Tibial artery (tissue), 4 donors: Measurements from ENCODE around the gene SRI.

ENCODE experiments used
- DNase-seq, 2 donors: peaks; one replicate each; pipeline ENCODE4 v3.0.0-alpha.2; 2019
- H3K27ac ChIP-seq, 2 donors: fragments of 200-600 bp; sonication (generic) in 1 of 2; 1 replicate in 1 of 2; 2 replicates in 1 of 2; pipeline ENCODE4 v1.5.1; 2018 to 2019; ENCODE audit warnings: mild to moderate bottlenecking in 1 of 2
- H3K27me3 ChIP-seq, 2 donors: fragments of 200-600 bp; sonication (generic) in 1 of 2; one replicate each; pipeline versions ENCODE4 v1.5.1 to v1.6.0; 2016 to 2019
- H3K36me3 ChIP-seq, 3 donors: fragments of 200-600 bp; sonication (generic) in 2 of 3; one replicate each; pipeline ENCODE4 v1.5.1; 2016 to 2019; ENCODE audit warnings: mild to moderate bottlenecking in 2 of 3
- H3K4me1 ChIP-seq, 4 donors: fragments of 200-600 bp; sonication (generic) in 2 of 4; 1 replicate in 3 of 4; 2 replicates in 1 of 4; pipeline ENCODE4 v1.5.1; 2016 to 2019
- H3K4me3 ChIP-seq, 2 donors: fragments of 200-600 bp; sonication (generic) in 1 of 2; 1 replicate in 1 of 2; 2 replicates in 1 of 2; pipeline ENCODE4 v1.5.1; 2018 to 2019; ENCODE audit warnings: mild to moderate bottlenecking in 2 of 2
- H3K9me3 ChIP-seq, 3 donors: fragments of 200-600 bp; sonication (generic) in 1 of 3; one replicate each; pipeline ENCODE4 v1.5.1; 2016 to 2019
- intact Hi-C: fragments of 100-400 bp; cut with DNase I; formaldehyde crosslinking; loops from one replicate; pipeline ENCODE4 v1.15.0; 2023; ENCODE audit warnings: low total_unique reads
- TF ChIP-seq, protein P1 (sequence below), 2 experiments: fragments of 200-600 bp in 1 of 2; fragments of 450-650 bp in 1 of 2; IDR thresholded peaks; one replicate each; pipeline ENCODE4 v1.5.1; 2017 to 2019; ENCODE audit warnings: antibody characterized with exemption in 2 of 2, mild to moderate bottlenecking in 1 of 2, moderate library complexity in 1 of 2

Gene SRI

GRCh38 chr7:88214456-88214855, 5.4 kb downstream of the SRI start:
- peaks cover 8 to 68% (median 53%) of the 10 kb centered on the region in 3 donors for H3K36me3 ChIP-seq
- TF ChIP-seq, protein P1, sequence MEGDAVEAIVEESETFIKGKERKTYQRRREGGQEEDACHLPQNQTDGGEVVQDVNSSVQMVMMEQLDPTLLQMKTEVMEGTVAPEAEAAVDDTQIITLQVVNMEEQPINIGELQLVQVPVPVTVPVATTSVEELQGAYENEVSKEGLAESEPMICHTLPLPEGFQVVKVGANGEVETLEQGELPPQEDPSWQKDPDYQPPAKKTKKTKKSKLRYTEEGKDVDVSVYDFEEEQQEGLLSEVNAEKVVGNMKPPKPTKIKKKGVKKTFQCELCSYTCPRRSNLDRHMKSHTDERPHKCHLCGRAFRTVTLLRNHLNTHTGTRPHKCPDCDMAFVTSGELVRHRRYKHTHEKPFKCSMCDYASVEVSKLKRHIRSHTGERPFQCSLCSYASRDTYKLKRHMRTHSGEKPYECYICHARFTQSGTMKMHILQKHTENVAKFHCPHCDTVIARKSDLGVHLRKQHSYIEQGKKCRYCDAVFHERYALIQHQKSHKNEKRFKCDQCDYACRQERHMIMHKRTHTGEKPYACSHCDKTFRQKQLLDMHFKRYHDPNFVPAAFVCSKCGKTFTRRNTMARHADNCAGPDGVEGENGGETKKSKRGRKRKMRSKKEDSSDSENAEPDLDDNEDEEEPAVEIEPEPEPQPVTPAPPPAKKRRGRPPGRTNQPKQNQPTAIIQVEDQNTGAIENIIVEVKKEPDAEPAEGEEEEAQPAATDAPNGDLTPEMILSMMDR (IDR thresholded peaks at IDR 0.05) = no peak
- intact Hi-C loops = no loop called here
- DNase-seq = no peak
- no peaks in the 10 kb centered on the region for H3K9me3 ChIP-seq
- H3K27ac ChIP-seq = no peak overlapping the region
- no peaks in the 10 kb centered on the region for H3K27me3 ChIP-seq
- H3K4me3 ChIP-seq = no peak overlapping the region
- peaks cover 0 to 12% (median 0%) of the 10 kb centered on the region in 4 donors for H3K4me1 ChIP-seq

DNA sequence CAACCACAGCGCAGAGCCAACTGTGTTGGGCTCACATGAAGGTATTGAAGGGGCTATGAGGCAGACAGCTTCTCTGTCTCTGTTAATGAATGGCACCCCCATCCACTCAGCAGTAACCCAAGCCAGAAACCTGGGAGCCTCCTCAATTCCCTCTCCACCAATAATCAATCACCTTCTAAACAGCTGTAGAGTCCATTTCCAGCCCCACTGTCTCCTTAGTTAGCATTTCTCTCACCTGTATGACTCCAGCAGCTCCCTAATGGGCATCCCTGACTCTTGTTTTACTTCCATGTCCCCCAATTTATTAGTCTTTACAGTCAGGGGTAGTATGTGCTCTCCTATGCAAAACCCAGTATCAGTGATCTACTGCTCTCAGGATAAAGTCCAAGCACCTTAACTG, 6.9 kb downstream of the SRI start:
- H3K36me3 ChIP-seq = peaks cover 23 to 82% (median 69%) of the 10 kb centered on the region in 3 donors
- H3K4me3 ChIP-seq = no peak overlapping the region
- no peaks in the 10 kb centered on the region for H3K27me3 ChIP-seq
- no peak for DNase-seq
- intact Hi-C loops = no loop called here
- H3K9me3 ChIP-seq = no peaks in the 10 kb centered on the region
- H3K4me1 ChIP-seq = peaks cover 0 to 5% (median 0%) of the 10 kb centered on the region in 4 donors
- no peak overlapping the region for H3K27ac ChIP-seq
- TF ChIP-seq, protein P1 (IDR thresholded peaks at IDR 0.05) = no peak

- no peaks in the 10 kb centered on the region for H3K9me3 ChIP-seq
- H3K27ac ChIP-seq = no peak overlapping the region
- H3K27me3 ChIP-seq = no peaks in the 10 kb centered on the region
- no peak overlapping the region for H3K4me3 ChIP-seq
- intact Hi-C loops = no loop called here
- no peaks in the 10 kb centered on the region for H3K4me1 ChIP-seq
- peaks cover 61 to 95% (median 85%) of the 10 kb centered on the region in 3 donors for H3K36me3 ChIP-seq
- DNase-seq = no peak
- TF ChIP-seq, protein P1 (IDR thresholded peaks at IDR 0.05) = no peak
These were observed 11.3 kb downstream of the SRI start for GRCh38 chr7:88208521-88208920.

- Histone ChIP-seq H3K4me1 (no peaks in the 10 kb centered on the region), H3K9me3 (no peaks in the 10 kb centered on the region), H3K4me3 (no peak overlapping the region), H3K27me3 (no peaks in the 10 kb centered on the region), H3K27ac (no peak overlapping the region), H3K36me3 (peaks cover 64 to 95% (median 77%) of the 10 kb centered on the region in 3 donors)
- no peak for DNase-seq
- TF ChIP-seq, protein P1 (IDR thresholded peaks at IDR 0.05) = no peak
- intact Hi-C loops = no loop called here
These were observed 13.6 kb downstream of the SRI start for GRCh38 chr7:88206254-88206653.

GRCh38 chr7:88205179-88205578, 14.7 kb downstream of the SRI start:
- Histone ChIP-seq H3K4me3 (no peak overlapping the region), H3K27me3 (no peaks in the 10 kb centered on the region), H3K27ac (no peak overlapping the region), H3K36me3 (peaks cover 63 to 84% (median 71%) of the 10 kb centered on the region in 3 donors), H3K9me3 (no peaks in the 10 kb centered on the region), H3K4me1 (no peaks in the 10 kb centered on the region)
- DNase-seq = no peak
- TF ChIP-seq, protein P1 (IDR thresholded peaks at IDR 0.05) = no peak
- intact Hi-C loops = no loop called here
